Stimulated activated CD4-positive, alpha-beta T cell treated with anti-CD3 and anti-CD28 coated beads, Interleukin-15, amount 100 ng/mL, for 48 hours (primary cell): ENCODE data around the gene HAUS6.
"Not testable (repeated sequence)": the region's sequence is repeated elsewhere in the genome, so short reads cannot be mapped to it uniquely, and the experiment has no call there.

ENCODE experiments used
- DNase-seq, 2 donors: peaks; one replicate each; pipeline ENCODE4 v3.0.0-alpha.2; 2020; ENCODE audit warnings: low read depth in 2 of 2

The HAUS6 gene

DNA sequence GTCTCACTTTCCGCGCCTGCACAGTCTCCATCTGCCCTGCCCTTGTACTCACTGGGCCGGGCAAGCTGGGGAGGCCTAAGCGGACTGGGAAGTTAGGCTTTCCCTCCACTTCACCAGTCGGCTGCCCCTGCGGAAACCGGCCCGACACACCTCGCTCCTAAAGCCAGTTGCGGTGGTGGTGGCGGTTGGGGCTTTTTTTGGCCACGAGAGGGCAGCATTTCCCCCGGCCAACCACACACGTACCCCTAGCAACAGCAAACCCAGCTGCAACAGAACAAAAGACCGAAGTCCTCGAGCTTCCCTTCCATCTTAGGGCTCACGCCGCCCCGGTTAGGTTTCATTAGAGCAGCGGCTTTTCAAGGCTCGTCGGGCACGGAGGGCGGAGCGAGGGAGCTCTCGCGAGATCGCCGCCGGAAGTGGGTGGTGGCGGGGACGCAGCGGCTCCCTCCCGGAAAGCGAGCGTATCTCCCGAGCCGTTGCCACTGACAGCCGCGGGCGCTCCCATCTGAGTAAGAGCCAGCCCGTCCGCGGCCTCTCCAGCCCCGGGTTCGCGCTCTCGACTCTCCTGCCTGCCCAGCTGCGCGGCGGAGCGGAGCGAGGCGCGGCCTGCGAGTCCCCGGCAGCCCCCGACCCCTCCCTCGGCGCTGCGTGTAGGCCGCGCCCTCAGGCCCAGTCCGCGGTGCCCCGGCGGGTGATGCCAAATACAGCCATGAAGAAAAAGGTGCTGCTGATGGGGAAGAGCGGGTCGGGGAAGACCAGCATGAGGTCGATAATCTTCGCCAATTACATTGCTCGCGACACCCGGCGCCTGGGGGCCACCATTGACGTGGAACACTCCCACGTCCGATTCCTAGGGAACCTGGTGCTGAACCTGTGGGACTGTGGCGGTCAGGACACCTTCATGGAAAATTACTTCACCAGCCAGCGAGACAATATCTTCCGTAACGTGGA is 53.5 kb downstream of the HAUS6 start, which contains the start of gene RRAGA:
TSS of gene RRAGA (plus strand) at position 462 of the 951 bp plus-strand sequence. CDS start at position 695, 233 bp downstream.
- DNase-seq, result peak; percentile 86 to 91

DNA sequence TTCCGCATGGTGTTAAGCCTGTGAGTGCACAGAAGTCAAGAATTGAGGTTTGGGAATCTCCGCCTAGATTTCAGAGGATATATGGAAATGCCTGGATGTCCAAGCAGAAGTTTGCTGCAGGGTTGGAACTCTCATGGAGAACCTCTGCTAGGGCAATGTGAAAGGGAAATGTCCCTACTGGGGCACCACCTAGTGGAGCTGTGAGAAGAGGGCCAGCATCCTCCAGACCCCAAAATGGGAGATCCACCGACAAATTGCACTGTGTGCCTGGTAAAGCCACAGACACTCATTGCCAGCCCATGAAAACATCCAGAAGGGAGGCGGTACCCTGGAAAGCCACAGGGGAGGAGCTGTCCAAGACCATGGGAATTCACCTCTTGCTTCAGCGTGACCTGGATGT is 66.1 kb downstream of the HAUS6 start:
- no peak for DNase-seq

DNA sequence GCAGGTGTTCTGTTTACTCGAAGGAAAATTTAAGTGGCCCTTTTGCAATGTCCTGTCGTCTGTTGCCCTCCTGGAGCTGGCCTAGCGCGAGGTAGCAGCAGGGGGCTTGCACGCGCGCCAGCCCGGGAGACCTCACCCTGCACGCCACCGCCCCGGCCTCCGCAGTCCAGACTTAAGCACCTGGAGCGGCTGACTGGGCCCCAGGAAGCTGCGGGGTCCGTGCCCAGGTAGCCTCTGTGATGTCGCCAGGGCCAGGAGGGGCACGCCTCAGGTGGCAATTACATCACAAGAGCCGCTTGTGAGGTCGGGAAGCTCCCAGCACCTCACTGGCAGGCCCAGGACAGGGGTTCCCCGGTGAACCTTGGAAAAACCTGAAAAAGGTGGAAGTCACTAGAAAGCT is 69.7 kb downstream of the HAUS6 start, which contains the start of gene SAXO1:
TSS of gene SAXO1 (minus strand) at position 195 of the 400 bp plus-strand sequence. CDS start 301 bp downstream, outside the sequence.
- no peak for DNase-seq

DNA sequence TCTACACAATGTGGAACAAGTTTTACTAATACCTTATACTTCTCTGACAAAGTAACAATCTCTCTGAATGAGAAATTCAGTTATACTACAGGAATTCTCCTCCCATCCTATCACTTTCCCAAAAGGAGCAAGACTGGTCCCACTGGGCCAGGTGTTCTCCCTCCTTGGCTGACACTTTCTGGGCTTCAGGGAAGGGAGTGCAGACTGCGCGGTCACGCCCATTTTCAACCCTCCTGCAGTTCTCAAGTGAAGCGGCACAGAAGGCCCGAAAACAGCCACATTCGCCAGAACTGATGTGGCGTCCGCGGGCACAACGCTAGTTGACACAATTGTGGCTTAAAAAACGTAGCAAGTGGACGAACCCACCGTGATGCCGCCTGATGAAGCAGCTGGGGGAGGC is 70.3 kb downstream of the HAUS6 start:
- DNase-seq, result no peak

DNA sequence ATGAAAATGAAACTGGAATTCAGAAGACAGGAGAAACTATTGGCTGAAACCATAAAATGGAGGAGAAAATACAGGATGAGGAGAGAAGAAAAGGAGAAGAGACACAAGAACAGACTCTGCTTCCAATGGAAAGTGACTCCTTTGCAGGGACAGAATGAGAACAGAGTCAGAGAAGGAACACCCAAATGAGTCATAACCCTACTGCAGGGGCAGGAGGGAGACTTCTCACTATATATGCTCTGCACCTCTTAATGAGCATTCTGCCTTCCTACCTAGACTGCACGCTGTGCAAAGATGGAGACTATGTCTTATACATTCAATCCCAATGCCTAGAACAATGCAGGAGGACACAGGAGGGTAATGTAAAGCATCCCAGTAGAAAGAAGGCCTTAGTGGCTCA is 71.8 kb downstream of the HAUS6 start:
- no peak for DNase-seq

DNA sequence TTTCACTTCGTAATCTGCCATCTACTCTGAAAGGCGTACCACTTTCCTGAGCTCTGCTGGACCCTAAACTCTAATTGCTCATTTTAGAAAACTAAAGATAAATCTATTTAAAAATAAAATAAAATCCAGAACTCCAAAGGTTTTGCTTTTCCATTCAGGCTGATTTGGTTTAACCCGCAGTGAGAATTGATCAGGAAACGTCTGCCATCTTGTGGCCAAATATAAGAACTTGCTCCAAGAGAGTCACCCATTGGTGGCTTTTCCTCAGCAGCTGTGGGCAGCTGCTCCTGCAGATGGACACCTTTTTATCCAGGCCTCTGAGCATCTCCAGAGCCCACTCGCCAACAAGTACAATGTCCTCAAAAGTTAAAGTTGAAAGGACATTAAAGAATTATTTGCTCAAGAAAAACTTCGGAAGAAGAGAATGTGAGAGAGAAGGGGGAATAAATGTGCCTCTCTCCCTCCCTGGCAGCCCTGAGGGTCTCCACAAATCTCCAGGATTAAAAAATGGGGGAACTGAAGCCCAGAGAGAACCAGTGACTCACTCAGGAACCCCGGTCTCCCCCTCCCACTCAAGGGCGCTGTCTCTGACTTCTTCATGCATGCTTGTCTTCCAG is 73.8 kb downstream of the HAUS6 start:
- DNase-seq, result no peak

DNA sequence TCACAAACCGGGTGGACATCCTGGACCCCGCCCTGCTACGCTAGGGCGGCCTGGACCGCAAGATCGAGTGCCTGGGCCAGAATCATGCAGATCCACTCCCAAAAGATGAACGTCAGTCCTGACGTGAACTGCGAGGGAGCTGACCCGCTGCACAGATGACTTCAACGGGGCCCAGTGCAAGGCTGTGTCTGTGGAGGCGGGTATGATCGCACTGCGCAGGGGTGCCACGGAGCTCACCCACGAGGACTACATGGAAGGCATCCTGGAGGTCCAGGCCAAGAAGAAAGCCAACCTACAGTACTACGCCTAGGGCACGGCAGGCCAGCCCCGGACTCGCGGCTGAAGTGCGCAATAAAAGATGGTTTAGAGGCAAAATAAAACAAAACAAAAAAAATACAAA is 74.9 kb downstream of the HAUS6 start:
- DNase-seq, result no peak

DNA sequence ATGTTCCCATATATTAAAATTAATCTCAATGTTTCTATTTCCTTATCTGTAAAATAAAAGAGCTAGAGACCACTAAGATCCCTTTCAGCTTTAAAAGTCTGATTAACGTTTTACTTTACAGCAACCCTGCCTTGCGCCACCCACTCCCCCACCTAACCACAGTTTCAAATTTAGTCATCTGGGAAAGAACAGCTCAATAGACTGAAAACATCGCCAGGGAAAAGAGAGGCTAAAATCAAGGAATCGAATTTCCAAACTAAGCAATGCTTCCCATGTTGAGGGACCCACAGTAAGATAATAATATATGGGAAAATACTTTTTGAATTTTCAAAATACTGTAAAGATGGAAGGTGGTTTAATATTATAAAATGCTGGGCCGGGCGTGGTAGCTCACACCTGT is 76.3 kb downstream of the HAUS6 start:
- no peak for DNase-seq

DNA sequence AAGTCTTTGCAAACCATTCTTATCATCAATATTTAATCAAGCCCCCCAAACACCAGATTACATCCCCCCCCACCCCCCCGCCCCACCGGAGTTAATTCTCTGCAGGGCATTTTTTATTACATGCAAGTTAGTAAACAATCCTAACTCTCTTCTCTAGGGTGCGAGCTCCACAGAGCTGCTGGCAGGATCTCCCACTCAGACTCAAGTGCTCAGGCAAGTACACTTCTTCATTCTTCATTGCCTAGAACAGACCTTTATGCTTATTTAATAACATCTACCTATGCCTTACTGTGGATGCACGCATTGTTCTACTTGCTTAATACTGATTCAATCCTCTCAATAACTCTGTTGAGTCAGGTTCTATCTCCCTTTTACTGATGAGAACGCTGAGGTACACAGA is 79.6 kb downstream of the HAUS6 start:
- DNase-seq, result no peak

DNA sequence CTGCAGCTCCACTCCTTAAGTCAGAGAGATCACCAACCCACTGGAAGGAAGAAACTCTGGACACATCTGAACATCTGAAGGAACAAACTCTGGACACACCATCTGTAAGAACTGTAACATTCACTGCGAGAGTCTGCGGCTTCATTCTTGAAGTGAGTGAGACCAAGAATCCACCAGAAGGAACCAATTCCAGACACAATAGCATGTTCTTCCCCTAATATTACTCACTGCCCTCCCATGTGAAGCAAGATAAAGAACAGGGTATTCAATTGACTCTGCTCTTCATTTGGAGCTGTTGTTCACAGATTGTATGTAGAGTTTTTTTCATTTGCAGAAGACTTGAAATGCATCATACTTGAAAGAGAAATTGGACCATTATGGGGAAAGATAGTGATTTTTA is 80.5 kb downstream of the HAUS6 start:
- DNase-seq, result no peak

DNA sequence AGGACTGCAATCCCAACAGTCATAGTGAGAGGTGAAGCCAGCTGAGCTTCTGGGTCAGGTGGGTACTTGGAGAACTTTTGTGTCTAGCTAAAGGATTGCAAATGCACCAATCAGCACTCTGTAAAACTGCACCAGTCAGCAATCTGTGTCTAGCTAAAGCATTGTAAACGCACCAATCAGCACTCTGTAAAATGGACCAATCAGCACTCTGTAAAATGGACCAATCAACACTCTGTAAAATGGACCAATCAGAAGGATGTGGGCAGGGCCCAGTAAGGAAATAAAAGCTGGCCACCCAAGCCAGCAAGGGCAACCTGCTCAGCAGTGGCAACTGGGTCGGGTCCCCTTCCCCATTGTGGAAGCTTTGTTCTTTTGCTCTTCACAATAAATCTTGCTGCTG is 81.1 kb downstream of the HAUS6 start:
- not testable (repeated sequence) for DNase-seq

DNA sequence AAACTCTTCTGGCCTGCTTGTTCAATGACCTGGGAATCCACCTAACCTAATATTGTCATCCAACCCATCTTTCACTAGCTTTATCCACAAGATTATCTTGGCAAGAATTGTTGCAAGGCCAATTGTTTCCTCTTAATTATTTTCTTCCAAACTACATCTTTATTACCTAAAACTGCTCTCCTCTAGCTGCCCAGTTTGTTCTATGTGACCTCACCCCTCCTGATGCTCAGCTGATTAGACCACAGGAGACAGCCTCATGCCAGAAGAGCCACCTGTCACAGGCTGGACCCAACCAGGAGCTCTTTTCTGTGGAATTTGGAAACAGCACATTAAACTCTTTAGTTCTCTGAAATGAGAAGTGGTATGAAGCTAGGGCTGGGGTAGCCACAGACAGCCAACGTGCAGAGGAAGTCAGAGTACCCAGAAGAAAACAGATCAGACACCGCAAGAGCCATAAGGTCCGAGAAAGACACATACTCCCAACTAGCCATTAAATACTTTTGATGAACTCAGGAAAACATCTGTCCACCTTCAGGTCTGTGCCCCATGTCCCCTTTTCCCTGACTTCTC is 81.7 kb downstream of the HAUS6 start:
- DNase-seq, result no peak

DNA sequence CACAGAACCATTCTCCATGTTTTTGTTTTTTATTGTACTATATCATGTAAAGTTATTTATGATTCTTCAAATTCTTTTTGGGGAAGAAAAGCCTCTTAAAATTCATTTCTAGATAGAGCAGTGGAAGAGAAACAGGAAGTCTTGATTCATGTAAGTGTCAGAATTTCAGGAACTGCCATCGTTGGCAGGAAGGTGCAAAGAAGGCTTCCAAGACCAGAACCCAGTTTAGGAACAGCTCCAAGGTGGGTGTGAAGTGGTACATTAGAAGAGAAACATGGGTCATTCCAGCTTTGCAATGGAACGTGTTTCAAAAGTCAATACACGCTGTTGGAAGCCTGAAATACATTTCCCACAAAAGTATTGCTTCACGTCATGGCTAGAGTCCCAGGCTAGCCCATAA is 84.5 kb downstream of the HAUS6 start:
- no peak for DNase-seq

DNA sequence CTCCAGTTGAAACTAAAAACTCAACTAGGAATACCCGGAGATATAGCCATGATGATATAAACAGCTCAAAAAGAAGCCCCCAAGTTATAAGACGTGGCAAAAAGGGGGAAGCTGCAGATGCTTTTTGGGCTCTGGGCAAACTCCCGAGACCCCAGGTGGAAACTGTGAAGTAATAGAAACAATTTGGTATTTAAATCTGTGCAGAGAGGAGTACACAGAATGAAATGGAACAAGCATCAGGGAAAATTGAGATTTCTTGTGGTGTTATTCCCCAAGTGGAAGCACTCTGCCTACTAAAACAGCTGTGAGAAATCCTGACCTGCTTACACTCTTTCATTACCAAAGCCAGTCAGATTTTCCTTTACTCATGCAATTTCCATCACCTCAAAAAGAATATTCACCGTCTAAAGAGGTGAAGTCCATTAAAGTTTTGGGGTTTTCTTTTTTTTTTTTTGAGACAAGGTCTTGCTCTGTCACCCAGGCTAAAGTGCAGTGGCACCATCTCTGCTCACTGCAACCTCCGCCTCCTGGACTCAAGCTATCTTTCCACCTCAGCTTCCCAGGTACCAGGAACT is 93.2 kb downstream of the HAUS6 start:
- no peak for DNase-seq
